Ovary (tissue), 9 donors: Measurements from ENCODE around the gene POGZ. TPM values are rescaled to one million over a fixed set of nuclear protein-coding genes. Genes with fewer than 3 reads are reported as not detected.

ENCODE experiments used
- DNase-seq, 5 donors: peaks; one replicate each; pipeline ENCODE4 v3.0.0-alpha.2; 2019 to 2020
- H3K27ac ChIP-seq, 2 donors: fragments of 200-600 bp; one replicate each; pipeline versions ENCODE4 v1.5.1 to v1.8.0; 2019 to 2022
- H3K27me3 ChIP-seq: fragments of 200-600 bp; one replicate; pipeline ENCODE4 v1.8.0; 2022
- H3K36me3 ChIP-seq: fragments of 200-600 bp; sonication (generic); one replicate; pipeline ENCODE4 v1.5.1; 2019
- H3K4me1 ChIP-seq: one replicate; pipeline ENCODE4 v1.8.1; 2013; ENCODE audit warnings: mild to moderate bottlenecking, moderate library complexity; ENCODE audit not compliant: insufficient read depth
- H3K4me3 ChIP-seq: fragments of 200-600 bp; sonication (generic); one replicate; pipeline ENCODE4 v1.5.1; 2017
- H3K9me3 ChIP-seq, 2 donors: fragments of 200-600 bp in 1 of 2; sonication (generic) in 1 of 2; one replicate each; pipeline versions ENCODE4 v1.5.1 to v1.8.1; 2013 to 2019; ENCODE audit warnings: mild to moderate bottlenecking in 1 of 2, moderate library complexity in 1 of 2
- CTCF ChIP-seq, 3 donors: fragments of 450-650 bp in 2 of 3; fragments of 200-600 bp in 1 of 3; IDR thresholded peaks; one replicate each; pipeline versions ENCODE4 v1.5.1 to v1.8.0; 2016 to 2022; ENCODE audit warnings: antibody characterized with exemption in 3 of 3, mild to moderate bottlenecking in 1 of 3
- EP300 ChIP-seq: sonication (generic); formaldehyde crosslinking; IDR thresholded peaks from one replicate; pipeline ENCODE4 v1.6.1; 2017; ENCODE audit warnings: antibody characterized with exemption
- POLR2A ChIP-seq: fragments of 450-650 bp; IDR thresholded peaks from one replicate; pipeline ENCODE4 v1.6.1; 2017; ENCODE audit warnings: antibody characterized with exemption, mild to moderate bottlenecking, moderate library complexity
- WGBS, 3 donors: extraction: QIAGEN DNeasy Blood & Tissue Kit in 1 of 3; methylation state at CpG; one replicate each; pipeline versions ENCODE4 v1.1.5 to v1.1.7; 2013 to 2017; 5-methylcytosine and 5-hydroxymethylcytosine counted together
- intact Hi-C, 4 donors: fragments of 100-400 bp; cut with DNase I; formaldehyde crosslinking; loops; one replicate each; pipeline versions ENCODE4 v1.11.0 to v1.15.1; 2022 to 2023
- polyA plus RNA-seq, 2 donors: library from polyadenylated mRNA; stranded (reverse); fragments of 200-250 nt in 1 of 2; fragments of 350-450 nt in 1 of 2; fragmentation: Illumina TruSeq in 1 of 2; extraction: RNeasy Lipid Tissue Mini Kit (QIAGEN cat#74804) in 1 of 2; gene quantifications; one replicate each; pipeline ENCODE4 v1.2.3, GENCODE V29; 2013 to 2014
- small RNA-seq: library from RNA; depleted of rRNA; stranded (forward); fragments of <200 nt; gene quantifications from one replicate; pipeline ENCODE3, GENCODE V24; 2016
- total RNA-seq, 7 donors: library from RNA; depleted of rRNA in 2 of 7; stranded (reverse); fragments of >200 nt in 2 of 7; fragmentation: NEBNext Ultra II Directional in 3 of 7; extraction: Animal tissue kit (Norgen Biotek cat#: 25700) in 3 of 7; gene quantifications; one replicate each; pipeline versions ENCODE4 v1.1.0 to v1.2.4, GENCODE V29; 2016 to 2023
- donor health status: DM: no; HTN: no; CAD: no; lungs with moderate emphysema.
- donor health status: DM: no; HTN: no; CAD: no.
- donor health status: Bipolar disorder and iron deficiency.
- donor health status: DM: yes; HTN: yes; CAD: no.
- donor health status: DM: no; HTN: no; CAD: no.
- donor health status: DM: yes; HTN: yes; CAD: no.

POGZ gene
- total and polyA plus RNA-seq, 9 donors, result 34.6 to 151 (median 104) TPM

GRCh38 chr1:151362308-151363155 lies 96.8 kb downstream of the POGZ start:
- TF ChIP-seq CTCF (IDR thresholded peaks at IDR 0.05) (no peak), POLR2A (no peak), EP300 (no peak)
- H3K27ac ChIP-seq, result no peak overlapping the region
- H3K9me3 ChIP-seq, result no peaks in the 10 kb centered on the region
- H3K4me1 ChIP-seq, result peaks cover 3% of the 10 kb centered on the region
- 92 to 99% (median 96%) methylated on average over 3 of the region's 3 CpGs for WGBS, 3 donors
- intact Hi-C loops, result no loop called here
- H3K4me3 ChIP-seq, result no peak overlapping the region
- DNase-seq, result no peak
- no peaks in the 10 kb centered on the region for H3K36me3 ChIP-seq
- no peaks in the 10 kb centered on the region for H3K27me3 ChIP-seq

GRCh38 chr1:151361883-151362282 lies 97.4 kb downstream of the POGZ start:
- no peak overlapping the region for H3K27ac ChIP-seq
- intact Hi-C loops, result no loop called here
- no peaks in the 10 kb centered on the region for H3K36me3 ChIP-seq
- TF ChIP-seq CTCF (IDR thresholded peaks at IDR 0.05) (no peak), POLR2A (no peak), EP300 (no peak)
- no peaks in the 10 kb centered on the region for H3K9me3 ChIP-seq
- no peaks in the 10 kb centered on the region for H3K27me3 ChIP-seq
- H3K4me1 ChIP-seq, result no peaks in the 10 kb centered on the region
- DNase-seq, result no peak
- H3K4me3 ChIP-seq, result no peak overlapping the region

- intact Hi-C loops, result no loop called here
- Histone ChIP-seq H3K27me3 (no peaks in the 10 kb centered on the region), H3K4me3 (no peak overlapping the region), H3K4me1 (no peaks in the 10 kb centered on the region), H3K9me3 (no peaks in the 10 kb centered on the region), H3K36me3 (no peaks in the 10 kb centered on the region), H3K27ac (no peak overlapping the region)
- DNase-seq, result no peak
- TF ChIP-seq EP300 (no peak), CTCF (IDR thresholded peaks at IDR 0.05) (no peak), POLR2A (no peak)
- 10 to 18% (median 14%) methylated on average over 2 of the region's 2 CpGs for WGBS, 3 donors
These were observed 102.6 kb downstream of the POGZ start for GRCh38 chr1:151356696-151357095.

Small RNA genes within 50 kb of the gene (small RNA-seq; reads per million reads assigned to genes)
- gene RNY4P25, result 0.25 reads per million

Other genes with a start within 250 kb of the POGZ start
- 100 to 1,000 TPM in 4 of 7 donors, 10 to 100 TPM in 3; 78.1 to 117 (median 108) TPM for gene PSMD4, start 204.8 kb downstream of the POGZ start, total RNA-seq
- gene PSMD4, start 204.8 kb downstream of the POGZ start, polyA plus RNA-seq, result 100 to 1,000 TPM; 116 to 167 TPM
- gene ZNF687, start 177.2 kb downstream of the POGZ start, total RNA-seq, result 10 to 100 TPM; 20.6 to 37.2 (median 27.6) TPM
- gene ZNF687, start 177.2 kb downstream of the POGZ start, polyA plus RNA-seq, result 10 to 100 TPM in 1 of 2 donors, 1 to 10 TPM in 1; 6.4 to 16.3 TPM
- 10 to 100 TPM; 39.8 to 88.9 (median 63.8) TPM for gene PI4KB, start 132.1 kb downstream of the POGZ start, total RNA-seq
- 10 to 100 TPM; 40.4 to 65.1 TPM for gene PI4KB, start 132.1 kb downstream of the POGZ start, polyA plus RNA-seq
- 10 to 100 TPM; 11.8 to 27.9 (median 22.6) TPM for gene RFX5, start 112.2 kb downstream of the POGZ start, total RNA-seq
- 10 to 100 TPM; 12.1 to 38.7 TPM for gene RFX5, start 112.2 kb downstream of the POGZ start, polyA plus RNA-seq
- gene SELENBP1, start 86.8 kb downstream of the POGZ start, total RNA-seq, result 100 to 1,000 TPM in 1 of 7 donors, 10 to 100 TPM in 6; 29.6 to 117 (median 87.3) TPM
- 10 to 100 TPM; 49.2 to 65.7 TPM for gene SELENBP1, start 86.8 kb downstream of the POGZ start, polyA plus RNA-seq
- 100 to 1,000 TPM; 190 to 219 (median 206) TPM for gene PSMB4, start 59.9 kb downstream of the POGZ start, total RNA-seq
- gene PSMB4, start 59.9 kb downstream of the POGZ start, polyA plus RNA-seq, result 100 to 1,000 TPM; 221 to 274 TPM
- 10 to 100 TPM in 1 of 7 donors, 1 to 10 TPM in 6; 3.2 to 26.8 (median 5.3) TPM for gene CGN, start 51.9 kb upstream of the POGZ start, total RNA-seq
- gene CGN, start 51.9 kb upstream of the POGZ start, polyA plus RNA-seq, result 1 to 10 TPM; 1.0 to 4.3 TPM
- gene TUFT1, start 80.8 kb upstream of the POGZ start, total RNA-seq, result 10 to 100 TPM in 1 of 7 donors, 1 to 10 TPM in 6; 5.0 to 10.1 (median 7.3) TPM
- 10 to 100 TPM in 1 of 2 donors, 1 to 10 TPM in 1; 6.6 to 10.2 TPM for gene TUFT1, start 80.8 kb upstream of the POGZ start, polyA plus RNA-seq
- 10 to 100 TPM; 20.5 to 42.7 (median 35.9) TPM for gene SNX27, start 152.6 kb upstream of the POGZ start, total RNA-seq
- 10 to 100 TPM in 1 of 2 donors, 1 to 10 TPM in 1; 9.5 to 18.4 TPM for gene SNX27, start 152.6 kb upstream of the POGZ start, polyA plus RNA-seq